ENCODE results near the gene RAB7A.
A peak's percentile ranks its signal among the peaks of the same experiment; 100 is the strongest.
"Not testable (repeated sequence)": the region's sequence is repeated elsewhere in the genome, so short reads cannot be mapped to it uniquely, and the experiment has no call there.

Gene RAB7A

GRCh38 chr3:128712848-128713247 is 13.1 kb upstream of the RAB7A start:
- no peak for DNase-seq

- DNase-seq: no peak
Observed at GRCh38 chr3:128714887-128715491, 11.0 kb upstream of the RAB7A start.

- DNase-seq: not testable (repeated sequence)
Observed at GRCh38 chr3:128718892-128719291, 7.1 kb upstream of the RAB7A start.

GRCh38 chr3:128720891-128721290 is 5.1 kb upstream of the RAB7A start:
- no peak for DNase-seq

GRCh38 chr3:128723477-128723876 is 2.5 kb upstream of the RAB7A start:
- no peak for DNase-seq

GRCh38 chr3:128725547-128726022 is 398 bp upstream of the RAB7A start:
- DNase-seq: no peak

GRCh38 chr3:128727059-128727458 is 1.1 kb downstream of the RAB7A start:
- no peak for DNase-seq

- no peak for DNase-seq
Observed at GRCh38 chr3:128727485-128727884, 1.5 kb downstream of the RAB7A start.

- DNase-seq: no peak
Observed at GRCh38 chr3:128727996-128728395, 2.0 kb downstream of the RAB7A start.

- DNase-seq: not testable (repeated sequence)
Observed at GRCh38 chr3:128728521-128728920, 2.5 kb downstream of the RAB7A start.

- no peak for DNase-seq
Observed at GRCh38 chr3:128730471-128730870, 4.5 kb downstream of the RAB7A start.

- DNase-seq: no peak
Observed at GRCh38 chr3:128734523-128735189, 8.7 kb downstream of the RAB7A start.

- DNase-seq: no peak
Observed at GRCh38 chr3:128735287-128735686, 9.3 kb downstream of the RAB7A start.

GRCh38 chr3:128735884-128736283 is 9.9 kb downstream of the RAB7A start:
- DNase-seq: no peak

GRCh38 chr3:128736601-128737000 is 10.6 kb downstream of the RAB7A start:
- peak; percentile 24 for DNase-seq

- no peak for DNase-seq
Observed at GRCh38 chr3:128740621-128741020, 14.6 kb downstream of the RAB7A start.

- DNase-seq: no peak
Observed at GRCh38 chr3:128742821-128743594, 17.0 kb downstream of the RAB7A start.

GRCh38 chr3:128745742-128746141 is 19.8 kb downstream of the RAB7A start:
- DNase-seq: no peak

- no peak for DNase-seq
Observed at GRCh38 chr3:128746881-128747280, 20.9 kb downstream of the RAB7A start.

- DNase-seq: no peak
Observed at GRCh38 chr3:128748557-128748956, 22.6 kb downstream of the RAB7A start.

GRCh38 chr3:128749035-128749434 is 23.1 kb downstream of the RAB7A start:
- DNase-seq: no peak

GRCh38 chr3:128749561-128749960 is 23.6 kb downstream of the RAB7A start:
- not testable (repeated sequence) for DNase-seq

GRCh38 chr3:128753715-128754114 is 27.7 kb downstream of the RAB7A start:
- no peak for DNase-seq

- no peak for DNase-seq
Observed at GRCh38 chr3:128760042-128760441, 34.1 kb downstream of the RAB7A start.
